HG02759 (cell line): ENCODE results near the gene AGAP5.
"Not testable (repeated sequence)": the region's sequence is repeated elsewhere in the genome, so short reads cannot be mapped to it uniquely, and the experiment has no call there.

Experiments used
- ATAC-seq: cut with Tn5 transposase; IDR thresholded peaks from one replicate; pipeline ENCODE4 v1.9.1; 2021; ENCODE audit warnings: mild to moderate bottlenecking, moderate library complexity; ENCODE audit not compliant: unreplicated experiment

AGAP5 gene

GRCh38 chr10:73715179-73716156, 17.6 kb upstream of the AGAP5 start:
- not testable (repeated sequence) for ATAC-seq

- ATAC-seq, result not testable (repeated sequence)
Observed at GRCh38 chr10:73714483-73714882, 16.6 kb upstream of the AGAP5 start.

- ATAC-seq, result not testable (repeated sequence)
Observed at GRCh38 chr10:73713912-73714311, 16.0 kb upstream of the AGAP5 start.

- ATAC-seq, result not testable (repeated sequence)
Observed at GRCh38 chr10:73711683-73712082, 13.8 kb upstream of the AGAP5 start.

GRCh38 chr10:73708122-73708521, 10.2 kb upstream of the AGAP5 start:
- ATAC-seq, result not testable (repeated sequence)

- not testable (repeated sequence) for ATAC-seq
Observed at GRCh38 chr10:73707628-73708027, 9.7 kb upstream of the AGAP5 start.

GRCh38 chr10:73706488-73706887, 8.6 kb upstream of the AGAP5 start:
- ATAC-seq, result not testable (repeated sequence)

GRCh38 chr10:73705506-73706072, 7.7 kb upstream of the AGAP5 start:
- not testable (repeated sequence) for ATAC-seq

GRCh38 chr10:73703924-73704323, 6.0 kb upstream of the AGAP5 start:
- not testable (repeated sequence) for ATAC-seq

GRCh38 chr10:73698819-73699218, 910 bp upstream of the AGAP5 start:
- ATAC-seq, result not testable (repeated sequence)

- ATAC-seq, result not testable (repeated sequence)
Observed at GRCh38 chr10:73695302-73695701, 2.6 kb downstream of the AGAP5 start.

- not testable (repeated sequence) for ATAC-seq
Observed at GRCh38 chr10:73690755-73691154, 7.2 kb downstream of the AGAP5 start.

- not testable (repeated sequence) for ATAC-seq
Observed at GRCh38 chr10:73689596-73689995, 8.3 kb downstream of the AGAP5 start.

- not testable (repeated sequence) for ATAC-seq
Observed at GRCh38 chr10:73687641-73688040, 10.3 kb downstream of the AGAP5 start.

- ATAC-seq, result not testable (repeated sequence)
Observed at GRCh38 chr10:73674546-73674945, 23.4 kb downstream of the AGAP5 start.

GRCh38 chr10:73668378-73668777, 29.5 kb downstream of the AGAP5 start:
- not testable (repeated sequence) for ATAC-seq

- ATAC-seq, result not testable (repeated sequence)
Observed at GRCh38 chr10:73666153-73666809, 31.6 kb downstream of the AGAP5 start.

GRCh38 chr10:73665581-73665980, 32.3 kb downstream of the AGAP5 start:
- ATAC-seq, result not testable (repeated sequence)

- not testable (repeated sequence) for ATAC-seq
Observed at GRCh38 chr10:73664156-73665040, 33.5 kb downstream of the AGAP5 start.

GRCh38 chr10:73663621-73664020, 34.3 kb downstream of the AGAP5 start:
- ATAC-seq, result not testable (repeated sequence)
